HEK293 (cell line): ENCODE measurements around the gene FNIP1.

ENCODE experiments used
- BCL11B ChIP-seq: fragments of 450-650 bp; formaldehyde crosslinking; IDR thresholded peaks from 2 replicates; pipeline ENCODE4 v1.5.1; 2016; ENCODE audit warnings: low read depth, missing biosample characterization, missing genetic modification characterization
- EGR2 ChIP-seq: fragments of 450-650 bp; formaldehyde crosslinking; IDR thresholded peaks from 2 replicates; pipeline ENCODE4 v1.5.1; 2016; ENCODE audit warnings: low read depth, missing biosample characterization, missing genetic modification characterization
- HOXC10 ChIP-seq: sonication (generic); formaldehyde crosslinking; IDR thresholded peaks from 2 replicates; pipeline ENCODE4 v1.8.1; 2023; ENCODE audit warnings: mild to moderate bottlenecking, missing genetic modification reagents
- IKZF3 ChIP-seq: fragments of 450-650 bp; IDR thresholded peaks from 2 replicates; pipeline ENCODE4 v1.5.0; 2018; ENCODE audit warnings: missing biosample characterization, mild to moderate bottlenecking, missing genetic modification characterization, moderate library complexity
- KLF10 ChIP-seq: fragments of 450-650 bp; IDR thresholded peaks from 2 replicates; pipeline ENCODE4 v1.5.1; 2018; ENCODE audit warnings: missing biosample characterization, mild to moderate bottlenecking, missing genetic modification characterization
- REST ChIP-seq: fragments of 450-650 bp; formaldehyde crosslinking; IDR thresholded peaks from 2 replicates; pipeline ENCODE4 v1.5.1; 2016; ENCODE audit warnings: missing biosample characterization, missing genetic modification characterization
- YY1 ChIP-seq: fragments of 450-650 bp; formaldehyde crosslinking; IDR thresholded peaks from 2 replicates; pipeline ENCODE4 v1.5.1; 2018; ENCODE audit warnings: missing biosample characterization, missing genetic modification characterization
- YY2 ChIP-seq: fragments of 450-650 bp; formaldehyde crosslinking; IDR thresholded peaks from 2 replicates; pipeline ENCODE4 v1.5.1; 2016; ENCODE audit warnings: missing biosample characterization, missing genetic modification characterization
- ZBTB26 ChIP-seq: fragments of 450-650 bp; formaldehyde crosslinking; optimal IDR thresholded peaks from 2 replicates; pipeline ENCODE3; 2016; ENCODE audit warnings: missing biosample characterization, mild to moderate bottlenecking, missing genetic modification characterization
- ZBTB44 ChIP-seq: fragments of 450-650 bp; IDR thresholded peaks from 2 replicates; pipeline ENCODE4 v1.5.1; 2018; ENCODE audit warnings: missing biosample characterization, mild to moderate bottlenecking, missing genetic modification characterization
- ZNF146 ChIP-seq: fragments of 450-650 bp; formaldehyde crosslinking; IDR thresholded peaks from 2 replicates; pipeline ENCODE4 v1.5.1; 2016; ENCODE audit warnings: missing biosample characterization, missing genetic modification characterization
- ZNF157 ChIP-seq: fragments of 450-650 bp; formaldehyde crosslinking; IDR thresholded peaks from 2 replicates; pipeline ENCODE4 v1.5.1; 2016; ENCODE audit warnings: missing biosample characterization, missing genetic modification characterization
- ZNF19 ChIP-seq: fragments of 450-650 bp; formaldehyde crosslinking; IDR thresholded peaks from 2 replicates; pipeline ENCODE4; 2016; ENCODE audit warnings: missing biosample characterization, missing genetic modification characterization, low read depth
- ZNF202 ChIP-seq: fragments of 450-650 bp; formaldehyde crosslinking; IDR thresholded peaks from 2 replicates; pipeline ENCODE4 v1.5.1; 2016; ENCODE audit warnings: missing biosample characterization, missing genetic modification characterization, borderline replicate concordance
- ZNF248 ChIP-seq: fragments of 450-650 bp; formaldehyde crosslinking; IDR thresholded peaks from 2 replicates; pipeline ENCODE4 v1.5.1; 2017; ENCODE audit warnings: missing biosample characterization, missing genetic modification characterization
- ZNF280C ChIP-seq: fragments of 450-650 bp; formaldehyde crosslinking; IDR thresholded peaks from 2 replicates; pipeline ENCODE4 v1.5.1; 2016; ENCODE audit warnings: missing biosample characterization, missing genetic modification characterization
- ZNF302 ChIP-seq: fragments of 450-650 bp; formaldehyde crosslinking; IDR thresholded peaks from 2 replicates; pipeline ENCODE4 v1.5.1; 2016; ENCODE audit warnings: missing biosample characterization, missing genetic modification characterization, low read depth
- ZNF366 ChIP-seq: fragments of 450-650 bp; formaldehyde crosslinking; conservative IDR thresholded peaks from 2 replicates; pipeline ENCODE4 v1.5.1; 2016; ENCODE audit warnings: missing biosample characterization, missing genetic modification characterization
- ZNF510 ChIP-seq: fragments of 450-650 bp; formaldehyde crosslinking; IDR thresholded peaks from 2 replicates; pipeline ENCODE4 v1.5.1; 2018; ENCODE audit warnings: mild to moderate bottlenecking, missing genetic modification characterization, missing biosample characterization; ENCODE audit not compliant: insufficient replicate concordance
- ZNF600 ChIP-seq: fragments of 450-650 bp; formaldehyde crosslinking; IDR thresholded peaks from 2 replicates; pipeline ENCODE4 v1.5.1; 2016; ENCODE audit warnings: missing biosample characterization, missing genetic modification characterization
- ZXDB ChIP-seq: fragments of 450-650 bp; formaldehyde crosslinking; IDR thresholded peaks from 2 replicates; pipeline ENCODE4 v1.5.1; 2016; ENCODE audit warnings: missing biosample characterization, missing genetic modification characterization

FNIP1 gene

GRCh38 chr5:131814990-131815389, 18.2 kb upstream of the FNIP1 start (continued):
- TF ChIP-seq REST (tag by site-specific recombination), result no peak
- TF ChIP-seq ZNF248, result no peak
- TF ChIP-seq ZNF302 (tag by site-specific recombination), result no peak
- no peak for TF ChIP-seq YY2
- TF ChIP-seq ZNF146 (tag by site-specific recombination), result no peak
- no peak for TF ChIP-seq ZNF202 (tag by site-specific recombination)
- TF ChIP-seq EGR2 (tag by site-specific recombination), result no peak
- TF ChIP-seq ZNF19 (tag by site-specific recombination), result no peak
- TF ChIP-seq YY1 (tag by site-specific recombination), result no peak
- no peak for TF ChIP-seq IKZF3
- TF ChIP-seq ZNF600 (tag by site-specific recombination), result 0 out of 2 replicates have a peak, but pooled peaks have one; percentile 36
- no peak for TF ChIP-seq BCL11B
- no peak for TF ChIP-seq HOXC10 (CRISPR knock-in tag)
- no peak for TF ChIP-seq KLF10 (tag by site-specific recombination)
- TF ChIP-seq ZNF280C, result no peak
- TF ChIP-seq ZNF157 (tag by site-specific recombination), result no peak
- peak; percentile 65 for TF ChIP-seq ZNF366 (tag by site-specific recombination)
- no peak for TF ChIP-seq ZBTB26
- TF ChIP-seq ZXDB (tag by site-specific recombination), result no peak
- no peak for TF ChIP-seq ZBTB44 (tag by site-specific recombination)
- TF ChIP-seq ZNF510 (tag by site-specific recombination), result no peak
